Progenitor cell of endocrine pancreas (in vitro differentiated cells): ENCODE data around the gene FILIP1. TPM values are rescaled to one million over a fixed set of nuclear protein-coding genes. Genes with fewer than 3 reads are reported as not detected.
A peak's percentile ranks its signal among the peaks of the same experiment; 100 is the strongest.

Experiments
- DNase-seq: peaks from one replicate; pipeline ENCODE4 v3.0.0; 2021; ENCODE audit warnings: low spot score; ENCODE audit not compliant: unreplicated experiment
- H3K27ac Mint-ChIP-seq: 2 replicates; pipeline ENCODE4 v1.8.0; 2021; ENCODE audit warnings: mild to moderate bottlenecking, moderate library complexity, mixed read lengths
- H3K27me3 Mint-ChIP-seq: 2 replicates; pipeline ENCODE4 v1.8.0; 2021; ENCODE audit warnings: mixed read lengths
- H3K36me3 Mint-ChIP-seq: 2 replicates; pipeline ENCODE4 v1.8.0; 2022; ENCODE audit warnings: mixed read lengths; ENCODE audit not compliant: insufficient read depth
- H3K4me1 Mint-ChIP-seq: 2 replicates; pipeline ENCODE4 v1.8.0; 2021; ENCODE audit warnings: low read depth, mixed read lengths
- H3K4me3 Mint-ChIP-seq: 2 replicates; pipeline ENCODE4 v1.8.0; 2021; ENCODE audit warnings: low read depth, mild to moderate bottlenecking, moderate library complexity, mixed read lengths
- H3K9me3 Mint-ChIP-seq: 2 replicates; pipeline ENCODE4 v1.8.0; 2021; ENCODE audit warnings: low read depth, mixed read lengths
- total RNA-seq: library from RNA; stranded (reverse); gene quantifications from 2 replicates; pipeline ENCODE4 v1.2.1, GENCODE V29; 2021
- TF ChIP-seq, protein P1 (sequence below): fragments of 200-600 bp; sonication (generic); IDR thresholded peaks from one replicate; pipeline ENCODE4 v1.5.0; 2021; ENCODE audit warnings: antibody characterized with exemption, mild to moderate bottlenecking; ENCODE audit not compliant: unreplicated experiment

FILIP1 gene
- total RNA-seq, 1 donor from 2014 or later: 0.31 TPM

DNA sequence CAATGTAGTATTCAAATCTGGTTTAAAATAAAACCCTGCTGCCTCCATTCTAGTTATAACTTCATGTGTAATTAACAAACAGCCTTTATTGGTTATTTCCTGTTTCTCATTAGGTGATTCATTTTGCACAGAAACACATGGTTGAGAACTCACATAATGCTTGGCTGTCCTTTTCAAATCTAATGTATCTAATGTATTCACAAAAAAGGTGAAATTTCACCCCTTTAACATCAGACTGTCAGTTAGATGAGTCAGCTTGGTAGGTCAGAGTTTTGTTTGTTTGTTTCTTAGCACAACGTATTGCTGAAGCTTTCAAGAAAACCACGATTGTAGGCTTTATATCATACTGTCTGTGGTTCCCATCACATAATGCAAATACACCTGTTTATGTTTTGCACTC, 130.3 kb downstream of the FILIP1 start:
- Mint-ChIP-seq H3K27ac (no peak overlapping the region), H3K4me3 (no peak overlapping the region), H3K36me3 (no peaks in the 10 kb centered on the region), H3K9me3 (no peaks in the 10 kb centered on the region), H3K27me3 (no peaks in the 10 kb centered on the region), H3K4me1 (peaks cover 3% of the 10 kb centered on the region)
- no peak for DNase-seq
- TF ChIP-seq, protein P1, sequence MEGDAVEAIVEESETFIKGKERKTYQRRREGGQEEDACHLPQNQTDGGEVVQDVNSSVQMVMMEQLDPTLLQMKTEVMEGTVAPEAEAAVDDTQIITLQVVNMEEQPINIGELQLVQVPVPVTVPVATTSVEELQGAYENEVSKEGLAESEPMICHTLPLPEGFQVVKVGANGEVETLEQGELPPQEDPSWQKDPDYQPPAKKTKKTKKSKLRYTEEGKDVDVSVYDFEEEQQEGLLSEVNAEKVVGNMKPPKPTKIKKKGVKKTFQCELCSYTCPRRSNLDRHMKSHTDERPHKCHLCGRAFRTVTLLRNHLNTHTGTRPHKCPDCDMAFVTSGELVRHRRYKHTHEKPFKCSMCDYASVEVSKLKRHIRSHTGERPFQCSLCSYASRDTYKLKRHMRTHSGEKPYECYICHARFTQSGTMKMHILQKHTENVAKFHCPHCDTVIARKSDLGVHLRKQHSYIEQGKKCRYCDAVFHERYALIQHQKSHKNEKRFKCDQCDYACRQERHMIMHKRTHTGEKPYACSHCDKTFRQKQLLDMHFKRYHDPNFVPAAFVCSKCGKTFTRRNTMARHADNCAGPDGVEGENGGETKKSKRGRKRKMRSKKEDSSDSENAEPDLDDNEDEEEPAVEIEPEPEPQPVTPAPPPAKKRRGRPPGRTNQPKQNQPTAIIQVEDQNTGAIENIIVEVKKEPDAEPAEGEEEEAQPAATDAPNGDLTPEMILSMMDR: no peak

DNA sequence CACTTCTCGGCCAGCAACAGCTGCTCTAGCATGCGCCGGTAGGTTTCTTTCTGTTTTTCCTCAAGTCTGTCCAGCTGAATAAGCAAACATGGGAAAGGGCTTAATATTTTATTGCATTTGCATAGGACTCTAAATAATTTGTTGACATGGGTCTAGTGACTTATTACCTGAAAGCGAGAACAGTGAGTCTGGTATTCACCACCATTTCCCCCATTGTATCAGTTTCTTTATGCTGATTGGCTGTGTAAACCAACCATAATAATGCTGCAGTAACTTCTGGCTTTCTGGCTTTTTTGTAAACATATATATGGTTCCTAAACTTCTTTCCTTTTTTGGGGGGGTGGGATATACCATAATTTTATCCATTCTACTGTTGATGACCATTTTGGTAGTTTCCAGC, 140.0 kb downstream of the FILIP1 start:
- TF ChIP-seq, protein P1: no peak
- no peak overlapping the region for H3K27ac Mint-ChIP-seq
- H3K27me3 Mint-ChIP-seq: no peaks in the 10 kb centered on the region
- no peaks in the 10 kb centered on the region for H3K36me3 Mint-ChIP-seq
- DNase-seq: no peak
- H3K4me3 Mint-ChIP-seq: no peak overlapping the region
- H3K9me3 Mint-ChIP-seq: no peaks in the 10 kb centered on the region
- H3K4me1 Mint-ChIP-seq: peaks cover 19% of the 10 kb centered on the region

DNA sequence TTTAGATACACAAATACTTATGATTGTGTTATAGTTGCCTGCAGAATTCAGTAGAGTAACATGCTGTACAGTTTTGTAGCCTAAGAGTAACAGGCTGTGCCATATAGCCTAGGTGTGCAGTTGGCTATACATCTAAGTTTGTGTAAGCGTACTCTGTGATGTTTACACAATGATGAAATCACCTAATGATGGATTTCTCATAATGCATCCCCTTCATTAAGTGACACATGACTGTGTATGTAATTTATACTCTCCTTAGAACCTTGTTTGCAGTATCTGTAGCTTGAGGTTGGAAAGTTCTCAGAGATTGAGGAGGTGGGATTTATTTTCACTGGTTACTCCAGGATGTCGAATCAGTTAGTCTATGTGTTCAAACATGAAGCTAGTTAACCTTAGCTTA, 142.0 kb downstream of the FILIP1 start:
- H3K4me3 Mint-ChIP-seq: no peak overlapping the region
- no peak for DNase-seq
- no peaks in the 10 kb centered on the region for H3K27me3 Mint-ChIP-seq
- no peak overlapping the region for H3K27ac Mint-ChIP-seq
- peaks cover 33% of the 10 kb centered on the region for H3K4me1 Mint-ChIP-seq
- TF ChIP-seq, protein P1: no peak
- H3K36me3 Mint-ChIP-seq: no peaks in the 10 kb centered on the region
- H3K9me3 Mint-ChIP-seq: no peaks in the 10 kb centered on the region

DNA sequence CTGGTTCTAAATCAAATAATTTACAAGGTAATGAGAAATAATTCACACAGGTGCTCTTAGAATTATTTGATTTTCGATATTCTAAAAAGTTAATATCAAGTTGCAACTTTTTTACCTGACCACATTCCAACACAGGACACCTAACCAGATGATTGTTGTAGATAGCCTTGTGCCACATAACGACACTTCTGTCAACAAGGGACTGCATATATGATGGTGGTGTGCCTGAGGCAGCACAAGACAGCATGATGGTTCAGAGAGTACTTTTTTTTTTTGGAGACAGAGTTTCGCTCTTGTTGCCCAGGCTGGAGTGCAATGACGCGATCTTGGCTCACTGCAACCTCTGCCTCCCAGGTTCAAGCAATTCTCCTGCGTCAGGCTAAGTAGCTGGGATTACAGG, 142.8 kb downstream of the FILIP1 start:
- Mint-ChIP-seq H3K4me1 (peaks cover 33% of the 10 kb centered on the region), H3K9me3 (peaks cover under 1% of the 10 kb centered on the region), H3K27ac (no peak overlapping the region), H3K36me3 (no peaks in the 10 kb centered on the region), H3K27me3 (no peaks in the 10 kb centered on the region), H3K4me3 (no peak overlapping the region)
- TF ChIP-seq, protein P1: no peak
- DNase-seq: no peak

DNA sequence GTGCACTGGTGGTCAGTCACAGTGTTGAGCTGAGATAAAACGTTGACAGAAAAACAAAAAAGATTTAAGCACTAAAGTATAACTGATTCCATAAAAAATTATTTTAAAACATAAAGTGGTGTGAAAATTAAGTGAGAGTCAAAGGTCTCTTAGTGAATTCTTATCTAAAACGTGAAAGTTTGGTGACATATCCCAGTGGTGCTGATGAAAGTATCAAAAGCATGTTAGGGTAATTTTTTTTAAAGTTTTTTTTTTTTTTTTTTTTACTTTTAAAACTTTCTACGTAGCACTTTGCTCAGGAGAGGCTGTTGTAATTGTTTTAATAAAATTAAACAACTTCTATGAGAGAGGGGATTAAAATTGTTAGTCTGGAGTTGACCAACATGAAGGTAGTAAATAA, 143.4 kb downstream of the FILIP1 start:
- no peak for DNase-seq
- Mint-ChIP-seq H3K9me3 (peaks cover 3% of the 10 kb centered on the region), H3K27ac (no peak overlapping the region), H3K36me3 (no peaks in the 10 kb centered on the region), H3K4me3 (peak overlapping the region; percentile 79), H3K27me3 (no peaks in the 10 kb centered on the region), H3K4me1 (peaks cover 33% of the 10 kb centered on the region)
- TF ChIP-seq, protein P1: no peak
